Measurements from ENCODE around the gene HTR3D. TPM values are rescaled to one million over a fixed set of nuclear protein-coding genes. Genes with fewer than 3 reads are reported as not detected.

The HTR3D gene
- total RNA-seq, 2 experiments from 2014 or later = not detected

- Mint-ChIP-seq H3K27ac (no peak overlapping the region), H3K9me3 (no peaks in the 10 kb centered on the region), H3K4me1 (ENCODE audit: low read depth) (peaks cover 12% of the 10 kb centered on the region), H3K36me3 (ENCODE audit: low read depth) (peaks cover 14% of the 10 kb centered on the region), H3K27me3 (no peaks in the 10 kb centered on the region), H3K4me3 (no peak overlapping the region)
- CTCF ChIA-PET = interaction anchor here (1.2 kb wide), 1 partner anchor 29 kb away, joined by 3 read pairs; no protein-coding TSS in a partner anchor
- DNase-seq = no peak
- POLR2A ChIA-PET = interaction anchor here (0.6 kb wide), 1 partner anchor 519 kb away, joined by 3 read pairs; no protein-coding TSS in a partner anchor
- intact Hi-C loops (cut with micrococcal nuclease) = no loop called here
- ATAC-seq = no peak
- TF ChIP-seq, protein P1, sequence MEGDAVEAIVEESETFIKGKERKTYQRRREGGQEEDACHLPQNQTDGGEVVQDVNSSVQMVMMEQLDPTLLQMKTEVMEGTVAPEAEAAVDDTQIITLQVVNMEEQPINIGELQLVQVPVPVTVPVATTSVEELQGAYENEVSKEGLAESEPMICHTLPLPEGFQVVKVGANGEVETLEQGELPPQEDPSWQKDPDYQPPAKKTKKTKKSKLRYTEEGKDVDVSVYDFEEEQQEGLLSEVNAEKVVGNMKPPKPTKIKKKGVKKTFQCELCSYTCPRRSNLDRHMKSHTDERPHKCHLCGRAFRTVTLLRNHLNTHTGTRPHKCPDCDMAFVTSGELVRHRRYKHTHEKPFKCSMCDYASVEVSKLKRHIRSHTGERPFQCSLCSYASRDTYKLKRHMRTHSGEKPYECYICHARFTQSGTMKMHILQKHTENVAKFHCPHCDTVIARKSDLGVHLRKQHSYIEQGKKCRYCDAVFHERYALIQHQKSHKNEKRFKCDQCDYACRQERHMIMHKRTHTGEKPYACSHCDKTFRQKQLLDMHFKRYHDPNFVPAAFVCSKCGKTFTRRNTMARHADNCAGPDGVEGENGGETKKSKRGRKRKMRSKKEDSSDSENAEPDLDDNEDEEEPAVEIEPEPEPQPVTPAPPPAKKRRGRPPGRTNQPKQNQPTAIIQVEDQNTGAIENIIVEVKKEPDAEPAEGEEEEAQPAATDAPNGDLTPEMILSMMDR (IDR thresholded peaks at IDR 0.05) = no peak
Observed at GRCh38 chr3:184011230-184011876, 20.2 kb upstream of the HTR3D start.

DNA sequence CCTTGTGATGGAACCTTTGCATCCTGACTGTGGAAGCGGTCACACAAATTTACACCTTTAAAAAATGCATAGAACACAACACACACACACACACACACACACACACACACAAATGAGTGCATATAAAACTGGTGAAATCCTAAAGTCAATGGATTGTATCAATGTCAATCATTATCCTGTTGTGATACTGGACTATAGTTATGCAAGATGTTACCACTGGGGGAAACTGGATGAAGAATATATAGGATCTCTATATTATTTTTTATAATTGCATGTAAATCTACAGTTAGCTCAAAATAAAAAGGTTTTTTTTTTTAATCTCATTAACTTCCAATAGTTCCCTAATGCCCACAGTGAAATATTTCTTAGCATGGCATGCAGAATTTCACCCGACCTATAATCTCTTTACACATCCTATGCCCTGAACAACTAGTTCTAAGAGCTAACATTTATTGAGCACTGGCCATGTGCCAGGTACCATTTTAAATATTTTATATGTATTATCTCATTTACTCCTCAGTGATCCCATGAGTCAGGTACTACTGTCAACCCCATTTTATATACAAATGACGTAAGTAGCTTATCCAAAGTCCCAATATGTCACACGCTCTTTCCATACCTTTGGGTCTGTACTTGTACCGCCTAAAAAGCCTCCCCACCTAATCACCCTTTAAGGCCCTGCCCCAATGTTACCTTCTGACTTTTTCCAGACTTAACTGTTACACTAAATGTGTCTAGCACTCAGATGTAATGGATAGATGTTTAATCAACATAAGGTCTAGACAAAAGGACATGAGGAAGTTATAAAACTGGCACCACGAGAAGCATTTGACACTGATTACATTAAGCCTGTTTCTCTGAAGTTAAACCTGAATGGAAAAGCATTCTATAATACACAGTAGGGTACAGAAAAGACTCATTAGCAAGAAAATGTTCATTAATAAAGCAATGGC lies 19.3 kb upstream of the HTR3D start:
- no peak for ATAC-seq
- POLR2A ChIA-PET = interaction anchor here (0.6 kb wide), 1 partner anchor 520 kb away, joined by 3 read pairs; no protein-coding TSS in a partner anchor
- no peak overlapping the region for H3K27ac Mint-ChIP-seq
- peaks cover 14% of the 10 kb centered on the region for H3K36me3 Mint-ChIP-seq (ENCODE audit: low read depth)
- DNase-seq = no peak
- no peaks in the 10 kb centered on the region for H3K9me3 Mint-ChIP-seq
- intact Hi-C loops (cut with micrococcal nuclease) = no loop called here
- H3K4me1 Mint-ChIP-seq (ENCODE audit: low read depth) = peaks cover 15% of the 10 kb centered on the region
- H3K4me3 Mint-ChIP-seq = no peak overlapping the region
- CTCF ChIA-PET = interaction anchor here (0.7 to 1.2 kb wide), 2 partner anchors 28 to 128 kb away, joined by 3 read pairs; partner anchors contain the start of gene PARL
- TF ChIP-seq, protein P1 (IDR thresholded peaks at IDR 0.05) = no peak
- no peaks in the 10 kb centered on the region for H3K27me3 Mint-ChIP-seq

DNA sequence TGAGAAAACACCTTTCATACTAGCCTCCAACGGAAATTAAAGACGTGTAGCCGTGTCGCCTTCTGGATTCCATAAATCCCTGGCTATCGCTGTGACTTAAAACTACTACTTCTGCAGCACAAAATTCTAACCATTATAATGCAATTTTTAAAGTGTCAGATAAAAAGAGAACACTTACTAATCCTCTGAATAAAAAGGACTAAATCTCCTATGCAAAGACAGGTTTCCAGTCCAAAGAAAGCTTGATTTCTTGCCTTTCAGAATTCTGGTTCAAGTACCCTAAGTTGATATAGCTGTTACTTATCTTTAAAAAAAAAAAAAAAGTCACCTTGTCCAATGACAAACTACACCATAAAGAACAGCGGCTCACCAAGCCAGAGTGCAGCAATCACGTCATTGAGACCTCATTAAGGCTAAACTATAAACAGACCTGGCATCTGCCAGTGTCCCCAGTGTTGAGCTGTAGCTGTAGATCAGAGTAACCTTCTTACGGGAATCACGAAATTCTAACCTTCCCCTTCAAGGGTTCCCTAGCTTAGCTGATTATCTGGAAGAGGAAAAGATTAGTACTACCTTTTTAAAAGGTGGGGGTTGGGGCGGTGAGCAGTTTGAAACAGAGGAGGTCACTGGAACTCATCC lies 16.0 kb upstream of the HTR3D start:
- CTCF ChIA-PET = interaction anchor here (0.9 to 2.4 kb wide), 11 partner anchors 9 to 234 kb away, joined by 3 to 8 read pairs (median 4); partner anchors contain the start of genes EEF1AKMT4 and PARL
- peak overlapping the region; percentile 94 for H3K4me3 Mint-ChIP-seq
- intact Hi-C loops (cut with micrococcal nuclease) = loop anchor here (5.0 kb wide), 1 partner anchor 118 kb away; no protein-coding TSS in a partner anchor

GRCh38 chr3:184016169-184016570 lies 15.4 kb upstream of the HTR3D start:
- DNase-seq (no peak), ATAC-seq (no peak)
- intact Hi-C loops (cut with micrococcal nuclease) = loop anchor here (5.0 kb wide), 1 partner anchor 119 kb away; no protein-coding TSS in a partner anchor
- peak overlapping the region; percentile 94 for H3K4me3 Mint-ChIP-seq
- no peak overlapping the region for H3K27ac Mint-ChIP-seq
- H3K9me3 Mint-ChIP-seq = no peaks in the 10 kb centered on the region
- peaks cover 20% of the 10 kb centered on the region for H3K4me1 Mint-ChIP-seq (ENCODE audit: low read depth)
- TF ChIP-seq, protein P1 (IDR thresholded peaks at IDR 0.05) = no peak
- CTCF ChIA-PET = interaction anchor here (0.9 to 2.4 kb wide), 10 partner anchors 9 to 234 kb away, joined by 3 to 8 read pairs (median 4); partner anchors contain the start of genes EEF1AKMT4 and PARL
- H3K27me3 Mint-ChIP-seq = peaks cover 7% of the 10 kb centered on the region
- H3K36me3 Mint-ChIP-seq (ENCODE audit: low read depth) = peaks cover 11% of the 10 kb centered on the region
- POLR2A ChIA-PET = no interaction called here

More for the DNA sequence above, 16.0 kb upstream of the HTR3D start:
- Mint-ChIP-seq H3K36me3 (ENCODE audit: low read depth) (peaks cover 12% of the 10 kb centered on the region), H3K27me3 (peaks cover 4% of the 10 kb centered on the region), H3K9me3 (no peaks in the 10 kb centered on the region), H3K27ac (no peak overlapping the region), H3K4me1 (ENCODE audit: low read depth) (peaks cover 20% of the 10 kb centered on the region)
- TF ChIP-seq, protein P1 (IDR thresholded peaks at IDR 0.05) = no peak
- POLR2A ChIA-PET = interaction anchor here (1.5 kb wide), 1 partner anchor 234 kb away, joined by 4 read pairs; the partner anchor contains the start of gene EEF1AKMT4
- ATAC-seq (no peak), DNase-seq (no peak)

Data from activated CD8-positive, alpha-beta T cell treated with anti-CD3 and anti-CD28 coated beads for 36 hours (primary cell).